ENCODE measurements around the gene TFDP2.
A peak's percentile ranks its signal among the peaks of the same experiment; 100 is the strongest.

TFDP2 gene

DNA sequence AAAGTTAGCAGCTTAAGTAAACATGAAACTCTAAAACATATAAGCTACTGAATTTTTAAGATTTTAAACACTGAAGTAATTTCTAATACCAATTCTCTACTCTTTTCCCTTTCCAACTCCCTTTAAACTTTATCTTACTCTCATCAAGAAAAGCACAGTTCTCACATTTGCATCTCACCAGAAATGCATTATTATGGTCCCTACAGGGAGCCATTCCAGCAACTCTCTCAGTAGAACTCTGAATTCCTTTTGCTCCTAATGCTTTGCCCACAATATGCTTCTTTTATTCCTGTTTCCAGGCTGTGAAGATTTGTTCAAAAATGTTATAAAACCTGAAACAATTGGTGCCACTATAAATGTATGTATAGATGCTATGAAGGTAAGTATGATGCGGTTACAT lies 83.4 kb downstream of the TFDP2 start:
- no peak for DNase-seq

DNA sequence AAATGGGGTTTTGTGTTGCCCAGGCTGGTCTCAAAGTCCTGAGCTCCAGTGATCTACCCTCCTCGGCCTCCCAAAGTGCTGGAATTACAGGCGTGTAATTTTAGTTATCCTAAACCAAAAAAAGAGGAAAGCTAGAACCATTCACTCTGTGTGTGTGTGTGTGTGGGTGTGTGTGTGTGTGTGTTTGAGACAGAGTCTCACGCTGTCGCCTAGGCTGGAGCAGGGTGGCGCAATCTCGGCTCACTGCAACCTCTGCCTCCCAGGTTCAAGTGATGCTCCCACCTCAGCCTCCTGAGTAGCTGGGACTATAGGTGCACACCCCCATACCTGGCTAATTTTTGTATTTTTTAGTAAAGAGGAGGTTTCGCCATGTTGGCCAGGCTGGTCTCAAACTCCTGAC lies 84.0 kb downstream of the TFDP2 start:
- DNase-seq, result no peak

DNA sequence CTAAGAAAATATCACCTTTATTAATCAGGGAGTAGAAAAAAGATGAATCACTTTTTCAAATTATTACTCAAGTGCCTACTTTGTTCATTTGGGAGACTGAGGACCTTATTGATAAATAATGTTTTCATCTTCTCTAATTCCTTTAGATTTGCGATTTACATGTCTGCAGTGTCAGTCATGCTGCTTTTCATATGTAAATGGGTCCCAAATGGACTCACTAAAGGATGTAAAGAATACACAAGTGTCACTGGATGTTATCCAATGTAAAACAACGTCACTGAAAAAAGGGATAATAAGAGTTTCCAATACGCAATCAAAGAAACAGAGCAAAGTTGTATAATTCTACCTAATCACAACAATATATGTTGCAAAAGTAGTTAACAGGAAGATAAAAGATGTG lies 84.9 kb downstream of the TFDP2 start:
- no peak for DNase-seq

DNA sequence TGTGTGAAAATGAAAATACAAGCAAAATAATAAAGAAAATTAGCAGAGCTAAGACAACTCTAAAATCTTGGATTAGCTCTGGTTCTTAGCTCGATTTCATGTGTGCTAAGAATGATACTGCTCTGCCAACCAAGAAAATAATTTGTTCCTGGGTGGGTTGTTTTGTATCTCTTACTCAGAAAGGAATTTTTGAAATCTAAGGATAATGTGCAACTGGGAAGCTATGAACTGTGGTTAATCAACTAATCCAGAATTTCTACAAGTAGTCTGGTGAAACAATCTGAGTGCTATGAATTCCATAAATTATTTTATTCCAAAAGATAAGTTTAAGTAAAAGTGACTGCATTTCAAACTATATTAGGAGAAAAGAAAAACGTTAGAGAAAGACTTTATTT lies 92.0 kb downstream of the TFDP2 start:
- DNase-seq, result no peak

DNA sequence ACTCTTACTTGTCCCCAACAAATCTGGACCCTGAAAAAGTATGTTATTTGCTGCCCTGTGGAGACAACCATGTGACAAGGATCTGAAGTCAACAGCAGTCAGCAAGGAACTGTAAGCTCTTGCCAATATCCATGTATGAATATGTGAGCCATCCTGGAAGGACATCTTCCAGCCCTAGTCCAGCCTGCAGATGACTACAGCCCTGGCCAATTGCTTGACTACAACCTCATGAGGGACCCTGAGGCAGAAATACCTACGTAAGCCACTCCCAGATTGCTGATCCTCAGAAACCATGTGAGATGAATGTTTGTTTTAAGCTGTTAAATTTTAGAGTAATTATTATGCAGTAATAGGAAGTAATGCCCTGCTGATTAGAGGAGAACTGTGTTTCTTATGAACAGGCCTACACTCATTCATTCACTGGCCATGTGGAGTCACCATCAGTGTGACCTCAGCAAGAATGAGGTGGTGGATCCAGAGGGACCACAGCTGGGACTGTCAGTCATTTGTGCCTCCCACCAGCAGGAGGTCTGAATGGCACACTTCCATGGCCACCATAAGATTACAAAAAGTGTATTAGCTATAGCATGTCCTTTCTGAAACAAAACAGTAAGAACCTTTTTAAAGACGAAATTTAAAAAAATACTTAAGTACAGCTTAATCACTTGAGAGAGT lies 92.6 kb downstream of the TFDP2 start:
- no peak for DNase-seq

DNA sequence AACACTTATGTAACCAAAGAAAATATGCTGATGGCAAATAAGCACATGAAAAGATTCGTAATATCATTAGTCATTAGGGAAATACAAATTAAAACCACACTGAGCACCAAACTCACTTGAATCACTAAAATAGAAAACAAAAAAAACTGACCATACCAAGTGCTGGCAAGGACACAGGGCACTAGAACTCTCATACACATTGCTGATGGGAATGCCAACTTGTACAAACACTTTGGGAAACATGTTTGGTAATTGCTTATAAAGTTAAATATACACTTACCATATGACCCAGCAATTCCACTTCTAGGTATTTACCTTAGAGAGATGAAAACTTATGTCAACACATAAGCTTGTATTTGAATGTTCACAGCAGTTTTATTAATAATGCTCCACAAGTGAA lies 95.5 kb downstream of the TFDP2 start:
- DNase-seq, result no peak

DNA sequence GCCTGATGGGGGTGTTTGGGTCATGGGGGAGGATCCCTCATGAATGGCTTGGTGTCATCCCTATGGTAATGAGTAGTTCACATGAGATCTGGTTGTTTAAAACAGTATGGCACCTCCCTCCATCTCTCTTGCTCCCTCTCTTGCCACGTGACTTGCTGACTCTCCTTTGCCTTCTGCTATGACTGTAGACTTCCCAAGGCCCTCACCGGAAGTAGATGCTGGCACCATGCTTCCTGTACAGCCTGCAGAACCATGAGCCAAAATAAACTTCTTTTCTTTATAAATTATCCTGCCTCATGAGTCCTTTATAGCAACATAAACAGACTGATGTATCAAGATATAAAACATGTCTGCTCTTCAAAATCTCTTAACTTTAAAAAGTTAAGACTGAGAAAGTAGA lies 96.1 kb downstream of the TFDP2 start:
- no peak for DNase-seq

DNA sequence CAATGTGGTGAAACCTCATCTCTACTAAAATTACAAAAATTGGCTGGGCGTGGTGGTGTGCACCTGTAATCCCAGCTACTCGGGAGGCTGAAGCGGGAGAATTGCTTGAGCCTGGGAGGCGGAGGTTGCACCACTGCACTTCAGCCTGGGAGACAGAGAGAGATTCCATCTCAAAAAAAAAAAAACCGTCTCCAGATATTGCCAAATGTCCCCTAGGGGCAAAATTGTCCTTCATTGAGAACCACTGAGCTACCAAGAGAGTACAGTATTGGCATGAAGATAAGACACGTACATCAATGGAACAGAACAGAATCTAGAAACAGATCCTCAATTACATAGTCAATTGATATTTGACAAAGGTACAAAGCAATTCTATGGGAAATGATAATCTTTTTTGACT lies 98.0 kb downstream of the TFDP2 start:
- DNase-seq, result no peak

DNA sequence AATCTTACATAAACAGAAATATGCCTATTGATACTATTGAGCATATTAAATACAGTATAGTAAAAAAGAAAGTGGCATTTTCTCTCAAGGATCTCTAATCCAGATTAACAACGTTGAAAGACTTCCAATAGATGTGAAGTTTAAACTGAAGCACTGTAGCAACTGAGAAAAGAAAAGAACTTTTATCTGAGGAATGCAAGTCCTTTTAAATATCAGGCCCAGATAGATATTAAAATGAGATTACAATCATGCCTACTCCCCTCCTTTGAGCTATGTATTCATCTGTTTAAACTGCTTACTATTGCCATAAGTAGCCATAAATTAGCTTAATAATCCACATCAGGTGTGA lies 102.3 kb downstream of the TFDP2 start:
- DNase-seq, result no peak

DNA sequence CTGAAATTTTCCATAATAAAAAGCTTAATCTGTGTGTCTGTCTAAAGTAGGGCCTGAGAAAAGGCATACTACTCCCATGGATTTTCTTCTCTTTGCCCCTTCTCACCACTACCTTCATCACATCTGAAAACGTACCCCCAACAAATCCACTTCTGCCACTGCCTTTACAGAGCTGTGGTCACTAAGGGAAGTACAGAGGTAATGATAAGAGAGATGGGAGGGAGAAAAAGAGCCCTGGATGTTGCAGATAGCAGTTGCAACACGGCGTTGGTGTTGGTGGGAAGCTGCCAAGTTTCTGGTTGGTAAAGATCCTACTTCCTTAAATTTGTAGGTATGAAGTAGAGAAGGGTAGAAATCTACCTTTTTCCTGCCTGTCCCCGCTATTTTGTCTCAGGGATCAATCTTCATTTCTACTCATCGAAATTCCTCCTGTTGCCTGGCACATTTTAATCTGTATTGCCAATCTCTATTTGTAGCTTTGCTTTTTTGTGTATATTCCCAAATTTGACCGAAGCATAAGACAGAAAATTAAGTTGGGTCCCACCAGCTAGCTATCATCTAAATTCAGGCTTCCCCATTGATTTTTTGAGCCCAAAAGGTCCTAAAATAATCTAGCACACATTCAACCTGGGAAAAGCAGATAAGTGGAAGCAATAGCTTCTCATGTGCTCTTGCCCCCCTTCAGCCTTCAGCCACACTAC lies 102.9 kb downstream of the TFDP2 start:
- DNase-seq, result no peak

DNA sequence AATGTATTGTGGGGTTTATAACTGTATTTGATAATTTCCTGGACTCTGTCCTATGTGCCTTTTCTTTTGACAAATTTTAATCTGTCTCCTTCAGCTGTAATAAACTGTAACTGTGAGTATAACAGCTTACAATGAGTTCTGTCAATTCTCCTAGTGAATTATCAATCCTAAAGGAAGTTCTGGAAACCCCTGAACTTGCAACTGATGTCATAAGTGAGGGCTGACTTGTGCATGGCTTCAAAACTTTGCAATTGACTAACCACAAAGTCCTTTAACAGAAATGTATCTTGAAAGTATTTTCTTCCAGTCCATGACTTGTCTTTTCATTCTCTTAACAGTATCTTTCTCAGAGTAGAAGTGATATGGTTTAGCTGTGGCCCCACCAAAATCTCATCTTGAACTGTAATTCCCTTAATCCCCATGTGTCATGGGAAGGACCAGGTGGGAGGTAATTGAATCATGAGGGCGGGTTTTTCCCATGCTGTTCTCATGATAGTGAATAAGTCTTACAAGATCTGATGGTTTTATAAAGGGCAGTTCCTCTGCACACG lies 108.3 kb downstream of the TFDP2 start:
- no peak for DNase-seq

DNA sequence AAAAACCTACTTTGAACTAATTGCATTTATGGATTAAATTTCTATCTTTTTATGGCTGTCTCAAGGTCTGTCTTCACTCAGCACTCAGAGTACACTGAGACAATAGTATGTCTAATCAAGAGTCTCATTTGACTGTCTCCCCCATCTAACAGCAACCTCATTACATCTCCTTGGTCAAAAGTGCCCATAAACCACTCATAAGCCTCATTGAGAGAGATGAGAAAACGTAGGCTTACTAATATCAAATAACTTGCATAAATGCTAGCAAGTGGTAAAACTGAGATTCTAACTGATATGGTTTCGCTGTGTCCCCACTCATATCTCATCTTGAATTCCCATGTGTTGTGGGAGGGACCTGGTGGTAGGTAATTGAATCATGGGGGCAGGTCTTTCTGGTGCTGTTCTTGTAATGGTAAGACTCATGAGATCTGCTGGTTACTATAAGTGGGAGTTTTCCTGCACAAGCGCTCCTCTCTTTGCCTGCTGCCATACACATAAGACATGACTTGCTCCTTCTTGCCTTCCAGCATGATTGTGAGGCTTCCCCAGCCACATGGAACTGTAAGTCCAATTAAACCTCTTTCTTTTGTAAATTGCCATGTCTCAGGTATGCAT lies 113.9 kb downstream of the TFDP2 start:
- DNase-seq, result no peak

DNA sequence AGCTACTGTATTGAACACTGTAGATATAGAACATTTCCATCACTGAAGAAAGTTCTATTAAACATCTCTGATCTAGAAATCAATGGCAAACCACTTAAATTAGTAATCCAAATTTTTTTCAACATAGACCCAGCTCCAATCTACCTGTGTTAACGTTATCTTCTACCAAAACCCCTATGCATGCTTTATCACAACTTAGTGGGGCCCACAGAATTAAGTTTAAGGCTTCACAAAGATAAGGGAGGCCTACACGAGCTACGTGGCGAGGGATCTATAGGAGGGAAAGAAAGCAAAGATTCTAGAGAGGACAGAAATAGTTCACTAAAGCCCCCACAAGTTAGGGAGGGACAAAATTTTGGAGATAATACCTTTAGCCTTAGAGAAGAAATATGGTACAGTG lies 116.1 kb downstream of the TFDP2 start:
- DNase-seq, result no peak

DNA sequence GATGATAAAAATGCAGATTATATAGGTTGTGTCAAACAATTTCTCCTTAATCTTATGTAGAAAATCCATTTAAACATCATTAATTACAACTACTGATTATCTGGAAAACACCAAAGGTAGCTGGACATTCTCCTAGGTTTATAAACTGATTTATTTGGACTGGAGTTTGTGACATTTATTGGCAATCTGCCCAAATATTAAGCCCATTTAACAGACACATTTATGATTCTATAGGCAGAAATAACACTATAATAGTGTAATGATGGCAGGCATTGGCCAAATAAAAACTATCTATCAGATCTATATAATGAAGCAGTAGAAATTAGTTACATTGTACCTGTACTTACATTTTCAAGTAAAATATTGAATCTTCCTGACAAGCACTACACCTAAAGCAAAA lies 117.8 kb downstream of the TFDP2 start:
- no peak for DNase-seq

DNA sequence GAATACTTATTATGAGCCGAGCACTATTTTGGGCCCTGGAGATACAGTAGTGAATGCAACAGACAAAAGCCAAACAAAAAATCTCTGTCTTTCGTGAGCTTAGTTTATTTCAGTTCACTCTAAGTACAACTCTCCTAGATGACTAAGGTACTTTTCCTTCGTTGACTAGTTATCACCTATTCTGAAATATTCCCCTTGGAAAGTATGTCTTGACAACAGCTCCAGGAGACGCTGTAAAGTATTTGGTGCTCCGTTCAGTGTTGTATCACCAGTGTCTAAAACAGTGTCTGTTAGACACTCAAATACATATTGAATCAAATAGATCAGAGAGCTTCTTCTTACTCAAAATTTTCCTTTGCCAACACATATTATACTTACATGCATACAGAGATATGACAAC lies 119.6 kb downstream of the TFDP2 start:
- no peak for DNase-seq

DNA sequence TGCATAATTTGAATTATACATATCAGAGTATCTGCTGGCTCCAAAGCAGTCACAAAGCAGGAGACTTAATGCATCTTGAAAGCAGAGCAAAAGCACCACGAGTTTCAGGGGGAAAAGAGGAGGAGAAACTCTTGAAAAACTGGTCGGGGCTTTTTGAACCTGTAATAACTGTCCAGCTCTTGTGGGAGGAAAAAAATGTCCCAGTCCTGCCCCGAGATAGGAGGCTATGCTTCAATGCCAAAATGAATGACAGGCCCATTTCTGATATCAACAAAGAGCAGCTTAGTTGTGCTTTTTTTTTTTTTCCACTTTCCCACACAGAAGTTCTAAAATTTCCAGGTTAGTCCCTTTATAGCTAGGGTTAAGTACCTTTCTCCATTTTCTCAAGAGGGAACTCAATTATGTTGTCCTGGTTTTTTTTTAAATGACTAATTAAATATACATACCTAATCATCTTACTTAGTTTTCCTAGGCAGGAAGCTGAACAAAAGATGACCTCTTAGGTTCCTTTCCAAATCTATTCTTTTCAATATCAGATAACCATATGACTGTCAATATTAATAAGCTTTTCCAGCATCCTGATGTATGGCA lies 120.2 kb downstream of the TFDP2 start:
- DNase-seq, result no peak

DNA sequence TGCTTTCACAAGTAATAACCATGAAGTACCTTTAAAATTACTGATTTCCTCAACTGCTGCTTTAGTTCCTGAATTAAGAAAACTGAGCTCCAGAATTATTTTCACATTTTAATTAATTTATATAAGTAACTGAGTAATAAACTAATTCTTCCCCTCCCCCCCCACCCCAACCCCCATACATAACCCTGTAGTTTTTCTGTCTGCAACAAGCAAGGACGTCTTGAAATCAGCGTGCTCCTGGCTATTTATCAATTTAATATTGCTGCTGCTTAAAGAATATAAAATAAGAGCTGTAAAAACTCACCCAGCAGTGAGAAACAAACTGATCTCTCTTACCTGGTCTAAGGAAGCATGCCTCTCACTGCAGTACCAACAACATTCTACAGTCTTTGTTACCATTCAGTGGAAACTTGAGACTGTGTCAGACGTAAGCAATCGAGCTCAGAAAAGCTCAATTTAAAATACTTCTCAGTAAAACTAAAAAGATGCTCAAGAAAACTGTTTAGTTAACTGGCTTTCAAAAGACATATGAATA lies 121.0 kb downstream of the TFDP2 start:
- DNase-seq, result peak in 4 of 6 experiments; percentile 22 to 68 (median 49)

DNA sequence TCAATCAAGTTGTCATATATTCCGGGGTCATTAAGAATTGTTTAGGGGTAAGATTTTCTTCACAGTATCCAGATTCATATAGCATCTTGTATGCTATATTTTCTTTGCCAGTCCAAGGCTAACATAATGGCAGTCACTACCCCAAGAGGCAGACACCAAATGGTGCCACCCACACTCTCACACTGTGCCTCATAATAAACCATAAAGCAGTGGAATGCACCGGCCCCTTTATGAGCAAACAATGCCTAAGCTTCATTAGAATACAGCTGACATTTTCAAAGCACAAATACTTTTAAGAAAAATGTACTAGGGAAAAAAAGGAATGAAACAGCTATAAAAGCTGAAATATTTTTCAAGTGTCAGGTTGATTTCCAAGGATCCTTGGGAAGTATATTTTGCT lies 121.6 kb downstream of the TFDP2 start:
- peak in 1 of 6 experiments; percentile 15 for DNase-seq

DNA sequence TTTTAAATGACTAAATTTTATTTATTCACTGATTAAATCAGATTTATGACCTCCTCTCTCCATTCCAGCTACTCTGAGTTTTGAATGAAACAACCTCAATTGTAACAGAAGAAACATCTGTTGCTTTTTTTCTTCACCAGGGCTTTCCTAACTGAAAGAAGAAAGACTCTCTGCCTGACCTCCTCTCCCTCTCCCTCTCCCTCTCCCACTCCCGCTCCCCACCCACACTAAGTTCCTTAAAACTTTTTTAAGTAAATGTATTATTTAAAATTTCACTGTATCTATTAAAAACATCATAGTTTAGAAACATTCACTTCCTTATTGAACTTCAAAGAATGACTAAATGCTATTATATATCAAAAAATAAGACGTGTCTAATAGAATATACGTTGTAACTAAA lies 122.0 kb downstream of the TFDP2 start:
- DNase-seq, result no peak

DNA sequence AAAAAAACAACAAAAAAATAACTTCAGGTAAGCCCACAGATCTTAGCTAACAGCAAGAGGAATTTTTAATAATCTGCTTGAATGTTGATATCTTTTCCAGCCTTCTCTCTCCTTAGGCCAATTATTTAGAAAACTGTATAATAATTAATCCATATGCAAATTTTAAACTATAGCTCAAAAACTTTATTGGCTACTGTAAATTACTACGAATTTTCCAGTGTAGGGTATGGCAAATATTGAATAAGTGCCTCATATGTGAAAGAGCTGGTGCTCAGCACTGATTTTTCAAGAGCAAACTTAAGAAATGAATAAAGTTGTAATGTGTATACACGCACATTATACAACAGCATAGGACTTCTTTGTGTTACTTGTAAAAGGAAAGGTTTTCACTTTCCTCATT lies 123.0 kb downstream of the TFDP2 start:
- DNase-seq, result no peak

DNA sequence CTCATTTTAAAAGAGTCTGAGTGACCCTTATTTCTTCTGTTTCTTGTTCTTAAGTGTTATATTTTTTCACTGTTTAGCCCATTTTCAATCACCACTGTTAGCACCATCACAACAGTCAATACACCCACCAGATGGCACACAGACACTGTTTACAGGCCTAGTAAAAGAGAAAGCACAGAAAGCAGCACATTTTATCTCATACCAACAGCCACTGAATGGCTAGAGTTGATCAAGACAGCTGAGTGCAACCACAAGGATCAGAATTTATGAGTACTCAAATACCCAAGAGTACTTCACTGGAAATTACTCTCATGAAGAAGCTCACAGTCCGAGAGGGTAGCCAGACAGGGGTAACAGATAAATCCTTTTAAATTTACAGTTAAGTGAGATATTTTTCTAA lies 127.0 kb downstream of the TFDP2 start:
- peak in 1 of 6 experiments; percentile 4 for DNase-seq

DNA sequence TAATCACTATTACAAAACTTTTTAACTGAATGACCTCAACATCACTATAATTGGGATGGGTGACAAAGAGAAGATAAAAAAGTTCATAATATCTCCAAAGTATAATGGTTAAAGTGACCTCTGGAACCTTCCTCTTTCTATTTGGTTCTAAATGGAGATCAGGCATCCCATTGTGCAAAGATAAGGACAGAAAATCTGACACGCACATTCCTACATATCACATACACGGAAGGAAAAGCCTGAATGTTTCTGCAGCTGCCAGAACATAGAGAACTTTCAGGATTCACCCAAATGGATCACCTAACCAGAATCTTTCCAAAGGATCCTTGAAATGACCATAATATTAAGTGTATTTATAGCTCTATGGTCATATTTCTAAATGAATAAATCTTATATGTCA lies 128.2 kb downstream of the TFDP2 start:
- DNase-seq, result no peak

DNA sequence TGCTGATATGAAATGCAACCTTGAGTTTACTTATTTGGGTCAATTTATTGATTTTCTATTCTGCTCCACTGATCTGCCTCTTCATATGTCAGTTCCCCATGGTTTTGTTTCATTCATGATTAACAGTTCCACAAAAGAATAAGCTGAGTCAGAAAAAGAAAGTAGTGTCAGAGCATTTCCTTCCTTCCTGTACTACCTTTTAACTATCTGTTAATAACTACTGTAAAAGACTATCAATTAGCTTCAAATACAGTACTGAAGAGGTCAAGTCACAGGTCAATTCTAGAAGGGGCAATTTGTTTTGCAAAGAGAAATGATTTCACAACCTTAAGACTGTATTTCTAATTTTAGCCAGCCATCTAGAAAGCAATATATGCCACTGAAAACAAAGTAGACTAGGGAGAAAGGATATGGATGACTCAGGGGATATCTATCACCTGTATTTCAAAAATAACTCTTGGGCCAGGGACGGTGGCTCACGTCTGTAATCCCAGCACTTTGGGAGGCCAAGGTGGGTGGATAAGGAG lies 129.5 kb downstream of the TFDP2 start:
- DNase-seq, result no peak

Data from stimulated activated naive CD4-positive, alpha-beta T cell (primary cell).